ENCODE measurements around the gene S1PR3. TPM values are rescaled to one million over a fixed set of nuclear protein-coding genes. Genes with fewer than 3 reads are reported as not detected.
A peak's percentile ranks its signal among the peaks of the same experiment; 100 is the strongest.

Gene S1PR3
- total and polyA plus RNA-seq, 3 donors from 2014 or later: 4.5 to 7.2 (median 7.0) TPM

GRCh38 chr9:88972401-88972800 is 18.9 kb upstream of the S1PR3 start:
- H3K27me3 ChIP-seq: no peaks in the 10 kb centered on the region
- H3K4me3 ChIP-seq: no peak overlapping the region
- no peaks in the 10 kb centered on the region for H3K4me1 ChIP-seq
- TF ChIP-seq, protein P1, sequence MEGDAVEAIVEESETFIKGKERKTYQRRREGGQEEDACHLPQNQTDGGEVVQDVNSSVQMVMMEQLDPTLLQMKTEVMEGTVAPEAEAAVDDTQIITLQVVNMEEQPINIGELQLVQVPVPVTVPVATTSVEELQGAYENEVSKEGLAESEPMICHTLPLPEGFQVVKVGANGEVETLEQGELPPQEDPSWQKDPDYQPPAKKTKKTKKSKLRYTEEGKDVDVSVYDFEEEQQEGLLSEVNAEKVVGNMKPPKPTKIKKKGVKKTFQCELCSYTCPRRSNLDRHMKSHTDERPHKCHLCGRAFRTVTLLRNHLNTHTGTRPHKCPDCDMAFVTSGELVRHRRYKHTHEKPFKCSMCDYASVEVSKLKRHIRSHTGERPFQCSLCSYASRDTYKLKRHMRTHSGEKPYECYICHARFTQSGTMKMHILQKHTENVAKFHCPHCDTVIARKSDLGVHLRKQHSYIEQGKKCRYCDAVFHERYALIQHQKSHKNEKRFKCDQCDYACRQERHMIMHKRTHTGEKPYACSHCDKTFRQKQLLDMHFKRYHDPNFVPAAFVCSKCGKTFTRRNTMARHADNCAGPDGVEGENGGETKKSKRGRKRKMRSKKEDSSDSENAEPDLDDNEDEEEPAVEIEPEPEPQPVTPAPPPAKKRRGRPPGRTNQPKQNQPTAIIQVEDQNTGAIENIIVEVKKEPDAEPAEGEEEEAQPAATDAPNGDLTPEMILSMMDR (IDR thresholded peaks at IDR 0.05): no peak
- no peak for TF ChIP-seq POLR2A (IDR thresholded peaks at IDR 0.05)
- H3K27ac ChIP-seq: no peak overlapping the region
- no peaks in the 10 kb centered on the region for H3K36me3 ChIP-seq (ENCODE audit: low read depth, missing control alignments)
- H3K9me3 ChIP-seq: no peaks in the 10 kb centered on the region
- DNase-seq: peak; percentile 3
- intact Hi-C loops (cut with DNase I; ENCODE audit: low total_unique reads): no loop called here
- WGBS, 2 donors: 75 to 77% methylated on average over 4 of the region's 4 CpGs

GRCh38 chr9:88973281-88974045 is 17.8 kb upstream of the S1PR3 start:
- no peaks in the 10 kb centered on the region for H3K4me1 ChIP-seq
- no peaks in the 10 kb centered on the region for H3K9me3 ChIP-seq
- 74 to 87% methylated on average over 12 of the region's 12 CpGs for WGBS, 2 donors
- H3K27ac ChIP-seq: no peak overlapping the region
- TF ChIP-seq POLR2A (IDR thresholded peaks at IDR 0.05): no peak
- TF ChIP-seq, protein P1 (IDR thresholded peaks at IDR 0.05): no peak
- H3K27me3 ChIP-seq: no peaks in the 10 kb centered on the region
- peak; percentile 11 for DNase-seq
- no peak overlapping the region for H3K4me3 ChIP-seq
- H3K36me3 ChIP-seq (ENCODE audit: low read depth, missing control alignments): no peaks in the 10 kb centered on the region
- intact Hi-C loops (cut with DNase I; ENCODE audit: low total_unique reads): no loop called here

GRCh38 chr9:88974641-88975040 is 16.6 kb upstream of the S1PR3 start:
- no peak for TF ChIP-seq POLR2A (IDR thresholded peaks at IDR 0.05)
- TF ChIP-seq, protein P1 (IDR thresholded peaks at IDR 0.05): no peak
- no peaks in the 10 kb centered on the region for H3K9me3 ChIP-seq
- DNase-seq: peak; percentile 0
- H3K36me3 ChIP-seq (ENCODE audit: low read depth, missing control alignments): no peaks in the 10 kb centered on the region
- no peaks in the 10 kb centered on the region for H3K27me3 ChIP-seq
- intact Hi-C loops (cut with DNase I; ENCODE audit: low total_unique reads): no loop called here
- H3K27ac ChIP-seq: no peak overlapping the region
- no peaks in the 10 kb centered on the region for H3K4me1 ChIP-seq
- 73 to 84% methylated on average over 7 of the region's 7 CpGs for WGBS, 2 donors
- H3K4me3 ChIP-seq: no peak overlapping the region

DNA sequence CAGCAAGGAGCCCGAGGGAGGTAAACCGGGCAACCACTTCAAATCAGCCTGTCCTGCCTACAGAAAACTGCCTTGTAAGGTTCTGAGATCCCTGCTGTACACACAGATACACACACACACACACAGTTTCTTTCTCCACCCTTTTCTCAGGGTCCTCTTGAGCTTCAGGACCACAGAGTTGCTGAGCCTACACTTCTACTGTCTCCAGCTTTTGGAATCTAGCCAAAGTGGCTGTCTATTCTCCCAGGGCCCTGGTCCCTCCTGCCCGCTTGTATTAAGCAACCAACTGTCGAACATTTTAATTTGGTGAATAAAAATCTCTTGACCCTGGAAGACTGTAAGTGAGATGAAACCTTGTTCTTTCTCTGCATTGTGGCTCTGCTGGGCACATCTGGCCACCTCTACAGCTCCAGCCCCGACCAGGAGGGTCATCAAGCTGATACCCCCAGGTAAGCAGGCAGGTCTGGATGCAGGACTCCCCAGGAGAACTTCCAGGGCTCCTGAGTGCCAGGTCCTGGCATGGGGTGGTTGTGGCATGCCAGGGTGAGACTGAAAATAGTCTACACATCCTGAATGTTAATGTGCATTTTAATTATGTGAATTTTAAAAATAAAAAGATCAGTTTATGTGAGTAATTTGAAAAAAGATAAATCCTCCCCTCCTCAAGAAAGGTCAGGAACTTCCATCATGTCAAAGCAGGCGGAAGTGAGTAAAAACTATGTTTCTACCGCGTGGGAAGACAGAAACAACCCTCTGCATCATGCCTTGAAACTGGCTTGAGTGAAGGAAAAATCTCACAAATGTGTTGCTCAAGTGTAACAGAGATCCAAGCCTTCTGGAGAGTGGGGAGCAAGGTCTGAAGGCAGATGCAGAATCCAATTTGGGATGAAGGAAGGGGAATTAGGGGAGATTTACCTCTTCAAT is 15.0 kb upstream of the S1PR3 start:
- DNase-seq: no peak
- intact Hi-C loops (cut with DNase I; ENCODE audit: low total_unique reads): no loop called here

More for the DNA sequence above, 15.0 kb upstream of the S1PR3 start:
- Histone ChIP-seq H3K4me3 (no peak overlapping the region), H3K27me3 (no peaks in the 10 kb centered on the region), H3K9me3 (no peaks in the 10 kb centered on the region), H3K4me1 (no peaks in the 10 kb centered on the region), H3K27ac (no peak overlapping the region), H3K36me3 (ENCODE audit: low read depth, missing control alignments) (no peaks in the 10 kb centered on the region)
- TF ChIP-seq POLR2A (IDR thresholded peaks at IDR 0.05): no peak
- TF ChIP-seq, protein P1 (IDR thresholded peaks at IDR 0.05): no peak
- 78 to 87% methylated on average over 8 of the region's 8 CpGs for WGBS, 2 donors

Data from testis (tissue), 3 donors.